ENCODE results near the gene CDH5. TPM values are rescaled to one million over a fixed set of nuclear protein-coding genes. Genes with fewer than 3 reads are reported as not detected.
A peak's percentile ranks its signal among the peaks of the same experiment; 100 is the strongest.

Gene CDH5
- total and polyA plus RNA-seq, 2 of the 8 experiments (the other 6 are each of a cell fraction or from before 2014, with no cell fraction given): 0.32 TPM

GRCh38 chr16:66324815-66325515, 41.5 kb upstream of the CDH5 start:
- Histone ChIP-seq H2BK120ac (replicated peaks; ENCODE audit: low read depth, low read length) (peak overlapping the region; percentile 14), H4K8ac (ENCODE audit: extremely low read depth, insufficient read depth, low read length) (no peak overlapping the region), H3K4ac (replicated peaks; ENCODE audit: insufficient read length, low read depth, low read length) (no peak overlapping the region), H3K36me3 (ENCODE audit: control insufficient read depth in 2 of 4, insufficient read depth in 4 of 4, low read length in 3 of 4) (no peaks in the 10 kb centered on the region), H2AK5ac (ENCODE audit: low read depth, low read length) (no peak overlapping the region), H2BK15ac (ENCODE audit: low read length) (no peak overlapping the region), H3K9me3 (ENCODE audit: insufficient read depth in 2 of 2, low read depth in 1 of 2, low read length in 1 of 2) (no peaks in the 10 kb centered on the region), H4K5ac (ENCODE audit: insufficient read length, low read depth, low read length) (no peak overlapping the region), H2BK5ac (ENCODE audit: low read depth, low read length) (no peak overlapping the region), H3K14ac (ENCODE audit: insufficient read length) (no peak overlapping the region), H3K27me3 (replicated peaks in 1 of 4; ENCODE audit: control insufficient read depth in 3 of 4, extremely low read depth in 1 of 4, insufficient read depth in 3 of 4, low read length in 3 of 4) (no peaks in the 10 kb centered on the region), H3K27ac (ENCODE audit: low read depth, low read length) (no peak overlapping the region), H3K4me2 (ENCODE audit: insufficient read depth in 1 of 2, low read depth in 2 of 2, low read length in 2 of 2) (no peak overlapping the region; a peak in 1 of 4 replicates), H2AFZ (ENCODE audit: low read length) (no peak overlapping the region), H3K4me1 (replicated peaks in 1 of 4; ENCODE audit: control insufficient read depth in 3 of 4, insufficient read depth in 4 of 4, low read length in 3 of 4) (peaks cover 2 to 10% (median 4%) of the 10 kb centered on the region in 4 experiments; a peak in 6 of 7 replicates), H3K79me1 (ENCODE audit: low read depth, low read length) (no peaks in the 10 kb centered on the region), H3K18ac (ENCODE audit: extremely low read depth, low read length) (no peak overlapping the region), H4K91ac (replicated peaks; ENCODE audit: insufficient read length, low read length) (no peak overlapping the region), H3K79me2 (ENCODE audit: control insufficient read depth in 1 of 2, insufficient read depth in 2 of 2, low read length in 2 of 2) (no peaks in the 10 kb centered on the region), H3K9ac (replicated peaks in 1 of 4; ENCODE audit: extremely low read depth in 1 of 4, low read depth in 3 of 4, low read length in 3 of 4) (no peak overlapping the region), H3K4me3 (ENCODE audit: extremely low read depth in 1 of 4, insufficient read depth in 2 of 4, low read depth in 3 of 4, low read length in 4 of 4) (no peak overlapping the region), H3K56ac (replicated peaks; ENCODE audit: insufficient read length, low read depth, low read length) (peak overlapping the region; percentile 53), H2BK12ac (ENCODE audit: low read depth, low read length) (no peak overlapping the region), H2BK20ac (ENCODE audit: low read length) (no peak overlapping the region), H4K20me1 (replicated peaks in 1 of 2; ENCODE audit: control insufficient read depth in 1 of 2, insufficient read depth in 2 of 2, low read length in 2 of 2) (peaks cover 0 to 1% of the 10 kb centered on the region in 2 experiments), H3K23me2 (ENCODE audit: low read depth, low read length) (0 out of 2 replicates have a peak, but pooled peaks cover 2% of the 10 kb centered on the region), H3K23ac (ENCODE audit: insufficient read length) (no peak overlapping the region)
- TF ChIP-seq RAD21 (IDR thresholded peaks at IDR 0.05 in 1 of 2, conservative IDR thresholded peaks at IDR 0.05 in 1 of 2; ENCODE audit: low read depth in 2 of 2, low read length in 2 of 2) (peak; percentile 31 to 37; a peak in 2 of 4 replicates), CTCF (IDR thresholded peaks at IDR 0.05; ENCODE audit: control extremely low read depth in 1 of 3, insufficient read depth in 1 of 3, low read depth in 1 of 3, low read length in 3 of 3) (peak; percentile 58 to 63 (median 60)), BCL11A (IDR thresholded peaks at IDR 0.05; ENCODE audit: low read depth in 2 of 2, low read length in 2 of 2) (no peak)
- peak; percentile 21 to 63 for DNase-seq (ENCODE audit: low read depth in 1 of 2, low spot score in 2 of 2)
- CTCF ChIA-PET (ENCODE audit: partially characterized antibody): interaction anchor here (0.6 to 21.2 kb wide), 9 partner anchors 8 to 590 kb away, joined by 3 to 271 read pairs (median 4); no protein-coding TSS in a partner anchor
- POLR2A ChIA-PET (ENCODE audit: partially characterized antibody): no interaction called here
- 49% methylated on average over 11 of the region's 11 CpGs; no CpG with 5 or more reads in 1 of the 2 experiments for WGBS, 2 experiments (ENCODE audit: extremely low coverage in 1 of 2, insufficient coverage in 1 of 2, insufficient read length in 1 of 2, insufficient replicate concordance in 2 of 2, low coverage in 1 of 2, low lambda C conversion rate in 2 of 2, missing lambda C conversion rate in 1 of 2)
- no peak for FAIRE-seq
